Measurements from ENCODE around the gene LRRFIP1.

LRRFIP1 gene

DNA sequence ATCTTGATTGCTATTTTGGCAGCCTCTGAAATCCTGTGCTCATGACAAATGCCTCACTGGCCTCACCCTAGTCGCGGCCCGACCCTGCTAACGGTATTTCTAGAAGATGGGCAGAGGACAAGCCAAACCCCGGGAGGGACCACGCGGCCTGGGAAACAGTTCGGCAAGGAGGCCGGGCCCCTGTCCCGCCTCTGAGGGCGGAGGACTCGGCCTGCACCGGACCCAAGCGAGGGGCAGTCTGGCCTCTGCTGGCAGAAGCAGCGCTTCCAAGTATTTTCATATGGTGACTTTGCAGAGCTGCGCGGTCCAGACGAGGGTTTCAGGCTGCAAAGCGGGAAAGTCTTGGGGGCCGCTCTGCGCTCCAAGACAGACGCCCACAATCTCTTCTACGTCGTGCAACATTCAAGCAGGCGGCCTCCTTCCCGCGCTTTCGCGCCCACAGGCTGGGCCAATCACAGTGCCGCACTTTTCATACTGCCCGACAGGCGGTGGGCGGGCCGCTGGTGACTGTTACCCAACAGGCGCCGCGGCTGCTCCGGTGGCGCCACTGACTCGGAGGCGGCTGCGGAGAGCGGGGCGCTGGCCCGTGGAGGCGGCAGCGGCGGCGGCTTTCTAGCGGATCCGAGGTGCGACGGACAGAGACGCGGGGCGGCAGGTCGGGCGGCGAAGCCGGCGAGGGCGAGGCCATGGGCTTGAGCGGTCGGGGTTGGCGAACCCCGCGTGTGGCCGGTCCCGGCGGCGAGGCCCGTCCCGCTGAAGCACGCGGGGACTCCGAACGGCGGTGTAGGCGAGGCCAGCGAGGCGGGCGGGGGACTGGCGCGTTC lies 171.1 kb downstream of the LRRFIP1 start, which contains the start of gene RBM44:
Gene RBM44 (plus strand): TSS at position 544 of the 824 bp plus-strand sequence. CDS start 14,831 bp downstream, outside the sequence.
- no peak for DNase-seq

GRCh38 chr2:237799060-237799428 lies 171.7 kb downstream of the LRRFIP1 start:
- no peak for DNase-seq

DNA sequence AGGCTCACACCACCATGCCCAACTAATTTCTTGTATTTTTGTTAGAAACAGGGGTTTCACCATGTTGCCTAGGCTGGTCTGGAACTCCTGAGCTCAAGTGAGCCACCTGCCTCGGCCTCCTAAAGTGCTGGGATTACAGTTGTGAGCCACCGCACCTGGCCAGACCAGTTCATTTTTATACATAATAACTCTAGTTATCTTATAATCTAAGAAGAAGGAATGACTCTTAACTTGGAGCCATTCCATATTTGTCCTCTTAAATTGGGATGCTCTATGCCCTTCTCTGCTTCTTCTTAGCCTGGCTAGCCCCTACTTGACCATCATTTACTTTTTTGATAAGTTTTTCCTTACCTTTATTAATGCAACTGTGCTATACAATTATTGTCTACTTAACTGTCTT lies 174.1 kb downstream of the LRRFIP1 start:
- DNase-seq, result no peak

DNA sequence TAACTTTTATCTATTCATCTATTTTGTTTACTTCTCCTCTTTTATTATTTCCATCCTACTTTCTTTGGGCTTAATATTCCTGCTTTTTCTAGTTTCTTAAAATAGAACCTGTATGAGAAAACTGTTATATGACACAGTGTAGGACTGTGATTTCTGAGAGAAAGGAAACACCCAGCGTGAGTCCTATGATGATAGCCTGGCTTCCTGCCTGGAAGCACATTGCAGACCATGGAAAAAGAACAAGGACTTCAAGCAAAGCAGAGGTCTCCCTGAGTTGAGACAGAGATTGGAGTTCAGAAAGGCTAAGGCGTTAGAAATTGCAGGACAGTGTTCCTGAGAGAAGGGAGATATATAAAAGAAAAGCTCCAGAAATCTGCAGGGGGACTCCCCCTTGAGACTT lies 178.9 kb downstream of the LRRFIP1 start:
- no peak for DNase-seq

DNA sequence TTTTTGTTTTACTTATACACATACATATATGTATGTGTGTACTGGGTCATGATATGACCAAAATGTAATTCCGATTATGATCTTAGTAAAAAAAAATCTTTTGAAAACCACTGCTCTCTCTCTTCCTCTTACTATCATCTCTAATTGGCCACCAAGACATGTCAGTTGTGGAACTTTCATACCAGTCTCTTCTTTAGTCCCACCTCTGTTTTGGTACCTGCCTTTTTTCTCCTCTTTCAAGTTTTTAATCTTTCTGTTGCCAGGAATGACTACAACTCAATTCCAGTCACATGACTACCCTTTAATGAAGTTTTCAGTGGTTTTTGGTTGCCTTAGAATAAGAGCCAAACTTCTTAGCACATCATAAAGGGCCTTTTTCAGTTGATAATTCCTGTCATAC lies 188.2 kb downstream of the LRRFIP1 start:
- no peak for DNase-seq

DNA sequence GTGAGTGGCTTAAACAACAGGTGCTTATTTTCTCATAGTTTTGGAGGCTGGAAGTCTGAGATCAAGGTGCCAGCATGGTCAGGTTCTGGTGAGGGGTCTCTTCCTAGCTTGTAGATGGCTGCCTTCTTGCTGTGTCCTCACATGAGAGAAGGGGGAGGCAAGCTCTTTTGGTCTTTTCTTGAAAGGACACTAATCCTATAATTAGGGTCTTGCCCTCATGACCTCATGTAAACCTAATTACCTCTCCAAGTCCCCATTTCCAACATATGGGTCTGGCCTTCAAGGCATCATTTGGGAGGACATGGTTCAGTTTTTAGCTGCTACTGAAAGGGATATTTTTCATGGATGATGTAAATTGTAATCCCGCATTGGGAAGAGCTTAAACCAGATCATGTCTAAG lies 189.1 kb downstream of the LRRFIP1 start:
- no peak for DNase-seq

GRCh38 chr2:237818066-237818473 lies 190.7 kb downstream of the LRRFIP1 start:
- DNase-seq, result no peak

GRCh38 chr2:237819231-237819630 lies 191.8 kb downstream of the LRRFIP1 start:
- no peak for DNase-seq

DNA sequence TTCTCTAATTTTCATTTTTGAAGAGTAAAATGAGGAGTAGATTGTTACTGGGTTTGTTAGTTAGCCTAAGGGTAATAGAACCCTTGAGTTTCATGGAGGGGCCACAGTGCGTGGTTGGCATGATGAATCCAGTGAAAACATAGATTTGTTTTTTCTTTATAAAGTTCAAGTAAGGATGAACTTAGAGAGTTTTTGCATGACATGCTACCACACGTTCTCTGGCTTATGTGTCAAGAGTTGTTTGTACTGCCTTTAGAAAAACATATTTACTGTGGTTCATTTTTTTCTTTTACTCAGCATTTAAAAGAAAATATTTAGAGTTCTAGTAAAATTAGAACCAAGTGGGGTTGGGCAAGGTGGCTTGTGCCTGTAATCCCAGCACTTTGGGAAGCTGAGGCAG lies 193.0 kb downstream of the LRRFIP1 start:
- DNase-seq, result no peak

GRCh38 chr2:237823544-237823943 lies 196.2 kb downstream of the LRRFIP1 start:
- DNase-seq, result no peak

DNA sequence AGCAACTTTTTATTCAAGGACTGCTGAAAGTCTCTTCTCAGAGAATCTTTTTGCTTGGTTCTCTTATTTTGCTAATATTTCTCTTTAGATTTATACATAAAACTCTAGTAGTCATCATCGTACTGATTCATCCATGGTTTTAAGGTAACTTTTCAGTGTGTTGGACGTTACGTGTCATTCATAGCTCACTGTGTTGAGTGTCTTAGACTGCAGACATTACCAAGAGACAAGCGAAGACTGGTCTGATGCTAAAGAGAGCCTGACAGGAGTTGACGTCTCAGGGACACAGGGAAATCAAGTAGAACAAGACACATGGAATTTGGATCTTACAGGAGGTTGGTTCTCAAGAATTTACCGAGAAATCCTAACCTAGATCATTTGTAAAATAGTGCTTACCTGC lies 196.7 kb downstream of the LRRFIP1 start:
- no peak for DNase-seq

- DNase-seq, result no peak
Observed at GRCh38 chr2:237827421-237827987, 200.1 kb downstream of the LRRFIP1 start.

Data from RPMI8226 (cell line).